Cardiac septum (tissue), 1 donor: ENCODE measurements around the gene PPP4R4. TPM values are rescaled to one million over a fixed set of nuclear protein-coding genes. Genes with fewer than 3 reads are reported as not detected.
"Not testable (repeated sequence)": the region's sequence is repeated elsewhere in the genome, so short reads cannot be mapped to it uniquely, and the experiment has no call there.

Experiments
- DNase-seq: peaks from one replicate; pipeline ENCODE4 v3.0.0-alpha.2; 2020; ENCODE audit warnings: low spot score
- intact Hi-C: fragments of 100-400 bp; cut with DNase I; formaldehyde crosslinking; loops from one replicate; pipeline ENCODE4 v1.14.0; 2022
- total RNA-seq: library from RNA; stranded (reverse); fragmentation: NEBNext Ultra II Directional; extraction: Animal tissue kit (Norgen Biotek cat#: 25700); gene quantifications from one replicate; pipeline ENCODE4 v1.2.1, GENCODE V29; 2021
- donor health status: DM: no; HTN: no; CAD: no.

PPP4R4 gene
- total RNA-seq, 1 donor from 2014 or later: 0.30 TPM

DNA sequence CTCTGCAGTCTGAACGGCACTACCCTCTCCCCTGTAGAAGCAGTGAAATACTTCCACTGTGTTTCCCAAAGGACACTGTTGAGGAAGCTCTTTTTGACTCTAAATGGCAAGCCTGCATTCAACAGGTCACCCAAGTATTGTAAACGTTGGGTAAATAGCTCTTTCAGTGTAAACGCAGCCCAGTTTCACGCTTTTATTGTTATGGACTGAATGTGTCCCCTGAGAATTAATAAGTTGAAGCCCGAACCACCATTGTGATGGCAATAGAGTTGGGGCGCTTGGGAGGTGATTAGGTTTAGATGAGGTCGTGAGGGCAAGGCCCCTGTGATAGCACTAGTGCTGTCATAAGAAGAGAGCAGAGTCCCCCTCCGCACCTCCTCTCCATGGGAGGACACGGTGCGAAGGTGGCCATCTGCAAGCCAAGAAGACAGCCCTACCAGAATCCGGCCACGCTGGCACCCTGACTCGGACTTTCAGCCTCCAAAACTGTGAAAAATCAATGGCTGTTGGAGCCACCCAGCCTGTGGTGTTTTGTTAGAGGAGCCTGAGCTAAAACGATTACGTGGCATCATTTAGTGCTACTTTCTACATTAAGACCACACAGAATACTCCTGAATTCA lies 117.9 kb downstream of the PPP4R4 start:
- intact Hi-C loops: no loop called here
- DNase-seq: no peak

- DNase-seq: no peak
- intact Hi-C loops: no loop called here
Measured at GRCh38 chr14:94292526-94292871, 118.4 kb downstream of the PPP4R4 start.

DNA sequence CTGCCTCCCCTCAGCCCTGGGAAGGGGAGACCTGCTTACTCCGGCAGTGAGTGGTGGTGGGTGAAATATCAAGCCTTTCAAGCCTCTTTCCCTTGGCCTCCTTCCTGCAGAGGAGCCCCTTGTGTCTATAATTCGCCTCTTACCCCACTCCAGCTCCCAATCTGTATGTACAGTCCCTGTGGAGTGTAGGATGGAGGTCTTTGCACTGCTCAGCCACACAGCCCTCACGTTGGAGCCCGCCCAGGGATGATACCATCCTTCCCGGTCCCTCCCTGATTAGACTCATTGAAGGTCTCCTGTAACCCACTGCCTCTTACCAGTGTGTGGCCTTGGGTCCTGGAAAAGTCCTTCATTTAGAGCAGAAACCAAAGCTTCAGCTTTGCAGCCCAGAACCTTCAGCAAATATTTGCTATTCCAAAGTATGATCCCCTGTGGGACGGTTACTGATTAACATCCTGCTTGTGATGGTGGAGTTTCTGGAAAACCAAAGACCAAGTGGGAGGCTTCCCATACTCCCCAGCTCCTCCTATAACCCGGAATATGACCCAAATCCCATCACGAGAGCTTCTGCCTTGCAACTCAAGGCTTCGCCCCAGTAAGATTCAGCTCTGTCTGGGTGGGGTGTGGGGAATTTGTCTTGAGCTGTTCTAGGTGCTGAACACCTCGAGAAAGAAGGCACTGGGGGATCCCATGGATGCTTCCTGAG lies 118.9 kb downstream of the PPP4R4 start, which contains the start of gene SERPINA10:
TSS of gene SERPINA10 (minus strand) at position 397 of the 706 bp plus-strand sequence. CDS start 2,675 bp downstream, outside the sequence.
- intact Hi-C loops: no loop called here
- DNase-seq: no peak

- intact Hi-C loops: no loop called here
- DNase-seq: no peak
Measured at GRCh38 chr14:94293578-94293924, 119.4 kb downstream of the PPP4R4 start.

DNA sequence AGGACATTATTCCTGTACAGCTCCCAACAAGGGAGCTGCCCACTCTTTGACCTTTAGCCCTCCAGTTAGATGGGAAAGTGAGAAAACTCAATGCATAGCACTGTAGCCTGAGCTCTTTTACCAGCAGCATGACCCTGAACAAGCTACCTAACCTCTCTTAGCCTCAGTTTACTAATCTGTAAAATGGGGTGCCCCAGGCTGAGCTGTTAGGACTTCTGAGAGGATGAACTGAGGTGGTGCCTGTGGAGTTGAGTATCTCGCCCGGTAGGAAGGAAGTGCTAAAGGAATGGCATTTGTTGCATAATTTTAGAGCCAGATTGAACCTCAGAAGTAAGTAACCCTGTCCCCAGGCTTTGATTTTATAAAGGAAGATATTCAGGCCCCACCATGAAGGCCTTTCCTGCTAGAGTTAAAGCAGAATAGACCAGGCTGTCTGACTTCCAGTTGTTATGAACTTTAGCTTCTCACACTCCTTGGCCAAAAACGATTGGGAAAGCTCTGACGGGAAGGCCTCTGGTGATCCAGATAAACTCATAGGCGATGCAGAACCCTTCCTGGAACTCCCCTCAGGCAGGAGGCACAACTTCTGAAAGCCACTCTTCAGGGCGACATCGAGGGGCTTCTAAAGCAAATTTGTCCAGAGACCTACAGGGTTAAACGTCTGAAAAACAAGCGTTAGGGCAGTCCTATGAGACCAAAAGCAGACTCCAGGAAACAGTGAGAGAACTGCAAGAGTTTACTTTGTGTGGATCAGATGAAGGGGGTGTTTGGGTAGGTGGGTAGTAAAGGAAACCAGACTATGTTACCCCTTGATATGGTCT lies 121.4 kb downstream of the PPP4R4 start:
- intact Hi-C loops: no loop called here
- DNase-seq: no peak

DNA sequence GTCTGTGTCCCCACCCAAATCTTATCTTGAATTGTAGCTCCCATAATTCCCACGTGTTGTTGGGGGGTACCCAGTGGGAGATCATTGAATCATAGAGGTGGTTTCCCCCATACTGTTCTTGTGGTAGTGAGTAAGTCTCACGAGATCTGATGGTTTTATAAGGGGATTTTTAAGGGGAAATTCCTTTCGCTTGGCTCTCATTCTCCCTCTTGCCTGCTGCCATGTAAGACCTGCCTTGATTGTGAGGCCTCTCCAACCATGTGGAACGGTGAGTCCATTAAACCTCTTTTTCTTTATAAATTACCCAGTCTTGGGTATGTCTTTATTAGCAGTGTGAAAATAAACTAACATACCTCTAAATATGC lies 122.0 kb downstream of the PPP4R4 start:
- intact Hi-C loops: not testable (repeated sequence)

DNA sequence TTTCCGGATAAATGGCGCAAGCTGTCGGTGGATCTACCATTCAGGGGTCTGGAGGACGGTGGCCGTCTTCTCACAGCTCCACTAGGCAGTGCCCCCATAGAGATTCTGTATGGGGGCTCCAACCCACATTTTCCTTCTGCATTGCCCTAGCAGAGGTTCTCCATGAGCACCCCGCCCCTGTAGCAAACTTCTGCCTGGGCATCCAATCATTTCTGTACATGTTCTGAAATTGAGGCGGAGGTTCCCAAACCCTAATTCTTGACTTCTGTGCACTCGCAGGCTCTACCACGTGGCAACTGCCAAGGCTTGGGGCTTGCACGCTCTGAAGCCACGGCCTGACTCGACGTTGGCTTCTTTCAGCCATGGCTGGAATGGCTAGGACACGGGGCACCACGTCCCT lies 124.0 kb downstream of the PPP4R4 start:
- intact Hi-C loops: no loop called here
- DNase-seq: no peak

More for the DNA sequence above, 122.0 kb downstream of the PPP4R4 start:
- not testable (repeated sequence) for DNase-seq

GRCh38 chr14:94303111-94303510 lies 129.0 kb downstream of the PPP4R4 start:
- DNase-seq: no peak
- intact Hi-C loops: no loop called here

GRCh38 chr14:94304243-94304642 lies 130.1 kb downstream of the PPP4R4 start:
- intact Hi-C loops: no loop called here
- DNase-seq: no peak

GRCh38 chr14:94305620-94306019 lies 131.5 kb downstream of the PPP4R4 start:
- intact Hi-C loops: no loop called here
- no peak for DNase-seq

DNA sequence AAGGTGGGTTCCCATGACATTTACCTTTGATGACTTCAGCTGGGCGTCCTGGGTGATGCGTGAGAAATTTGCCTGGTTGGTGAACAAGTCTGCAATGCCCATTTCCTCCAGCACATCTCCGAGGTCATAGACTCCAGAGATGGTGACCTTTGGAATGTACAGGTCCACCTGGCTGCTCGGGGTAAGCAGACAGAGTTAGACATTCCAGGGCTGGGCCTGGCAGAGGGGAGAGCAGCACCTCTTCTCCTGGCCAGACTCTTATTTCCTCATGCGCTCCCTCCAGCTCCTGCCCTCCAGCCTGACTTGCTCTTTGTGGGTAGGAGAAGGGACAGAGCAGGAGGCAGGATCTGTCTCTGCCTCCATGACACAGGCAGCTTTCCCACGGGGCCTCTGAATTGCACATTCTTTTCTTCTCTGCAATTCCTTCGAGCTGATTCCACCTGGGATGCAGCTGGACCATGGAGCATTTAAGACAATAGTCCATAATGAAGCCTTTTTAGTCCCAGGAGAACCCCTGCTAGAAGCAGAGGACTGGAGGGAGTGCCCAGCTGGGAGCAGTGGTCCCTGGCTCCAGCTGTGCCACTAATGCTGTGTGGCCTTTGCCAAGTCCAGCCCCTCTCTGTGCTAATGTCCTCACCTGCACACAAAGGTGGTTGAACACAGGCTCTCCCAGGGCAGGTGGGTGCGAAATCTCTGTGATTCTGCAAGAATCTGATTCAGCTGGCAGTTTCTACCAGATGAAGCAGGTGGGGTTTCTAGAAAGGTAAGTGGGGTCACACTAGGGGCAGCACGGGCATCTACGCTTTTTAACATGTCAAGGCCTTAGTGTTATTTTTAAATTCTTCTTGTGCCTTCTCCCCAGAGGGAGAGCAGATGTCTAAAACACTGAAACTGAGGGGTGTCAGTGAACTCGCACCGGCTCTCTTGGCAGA lies 132.2 kb downstream of the PPP4R4 start:
- no peak for DNase-seq
- intact Hi-C loops: no loop called here

- intact Hi-C loops: no loop called here
- DNase-seq: no peak
Measured at GRCh38 chr14:94307410-94307992, 133.4 kb downstream of the PPP4R4 start.

- intact Hi-C loops: no loop called here
Measured at GRCh38 chr14:94309721-94310120, 135.6 kb downstream of the PPP4R4 start.

DNA sequence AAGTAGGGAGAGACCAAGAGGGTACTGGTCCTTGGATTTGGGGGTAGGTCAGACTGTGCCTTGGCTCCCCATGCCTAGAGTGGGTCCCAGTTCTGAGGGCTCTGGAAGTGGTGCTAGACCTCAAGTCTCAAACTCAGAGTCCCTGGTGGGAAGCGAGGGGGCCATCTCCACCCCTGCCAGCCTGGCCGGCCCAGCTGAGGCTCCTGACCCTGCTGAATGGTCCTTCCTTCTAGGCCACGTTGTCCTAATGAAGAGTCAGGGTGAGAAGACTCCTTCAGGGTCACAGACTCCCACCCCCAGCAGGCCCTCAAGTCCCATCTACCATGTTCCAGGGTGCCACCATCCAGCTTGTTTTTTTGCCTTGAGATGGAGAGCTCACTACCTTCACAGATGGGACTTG lies 136.1 kb downstream of the PPP4R4 start:
- no peak for DNase-seq
- intact Hi-C loops: no loop called here

More at GRCh38 chr14:94309721-94310120, 135.6 kb downstream of the PPP4R4 start:
- DNase-seq: no peak

DNA sequence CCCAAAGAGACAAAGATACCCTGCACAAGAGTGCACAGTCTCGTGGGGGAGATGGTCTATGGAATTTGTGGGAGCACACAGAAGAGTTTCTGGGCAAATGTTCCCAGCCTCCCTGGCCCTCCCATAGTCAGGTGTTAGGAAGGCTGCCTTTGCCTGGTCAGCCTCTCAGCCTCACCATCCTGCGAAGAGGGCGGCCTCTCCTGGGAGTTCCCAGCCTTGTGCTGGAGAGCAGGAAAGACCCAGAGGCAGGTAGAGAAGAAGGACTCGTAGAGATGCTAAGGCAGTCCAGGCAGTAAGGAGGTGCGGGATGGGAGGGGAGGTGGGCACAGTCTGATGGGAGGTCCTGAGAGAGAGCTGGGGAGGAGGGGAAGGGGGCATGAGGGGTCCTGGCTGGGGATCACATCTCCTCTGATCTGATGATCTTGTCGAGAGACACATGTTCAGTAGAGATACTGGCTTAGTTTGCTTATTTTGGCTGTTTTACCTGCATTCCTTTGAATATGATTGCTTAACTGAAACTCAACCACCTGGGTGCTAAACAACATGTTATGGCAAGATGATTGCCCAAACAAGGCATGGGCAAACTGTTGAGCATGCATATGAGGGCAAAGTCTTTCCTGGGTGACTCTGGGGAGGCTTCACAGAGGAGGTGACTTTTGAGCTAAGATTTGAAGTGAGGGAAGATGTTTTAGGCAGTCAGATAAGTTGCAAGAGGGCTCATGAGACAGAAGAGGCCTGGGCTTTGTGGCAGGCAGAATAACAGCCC lies 138.5 kb downstream of the PPP4R4 start:
- intact Hi-C loops: no loop called here
- DNase-seq: no peak

GRCh38 chr14:94313991-94314655 lies 140.0 kb downstream of the PPP4R4 start:
- DNase-seq: no peak
- intact Hi-C loops: no loop called here

- intact Hi-C loops: no loop called here
- no peak for DNase-seq
Measured at GRCh38 chr14:94314890-94315289, 140.8 kb downstream of the PPP4R4 start.

DNA sequence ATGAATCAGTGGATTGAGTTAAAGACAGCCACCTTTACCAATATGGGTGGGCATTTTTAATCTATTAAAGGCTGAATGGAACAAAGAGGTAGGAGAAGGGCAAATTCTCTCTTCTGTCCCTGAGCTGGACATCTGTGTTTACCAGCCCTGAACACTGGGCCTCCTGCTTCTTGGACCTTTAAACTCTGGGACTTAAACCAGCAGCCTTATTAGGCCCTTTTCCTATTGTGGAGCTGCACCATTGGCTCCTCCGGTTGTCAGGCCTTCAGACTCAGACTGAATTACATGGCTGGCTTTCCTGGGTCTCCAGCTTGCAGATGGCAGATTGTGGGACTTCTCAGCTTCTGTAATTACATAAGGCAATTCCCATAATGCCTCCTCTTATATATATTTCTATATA lies 142.6 kb downstream of the PPP4R4 start:
- intact Hi-C loops: no loop called here
- DNase-seq: no peak
